PFSK-1 (cell line): ENCODE data around the gene LMOD2.

ENCODE experiments used
- POLR2AphosphoS5 ChIP-seq: IDR thresholded peaks from 2 replicates; pipeline ENCODE4 v1.6.1; 2012; ENCODE audit warnings: low read depth, mild to moderate bottlenecking, control low read depth, low read length, moderate library complexity
- SIN3A ChIP-seq: IDR thresholded peaks from 2 replicates; pipeline ENCODE4 v1.6.1; 2012; ENCODE audit warnings: mild to moderate bottlenecking, low read length, moderate library complexity, borderline replicate concordance; ENCODE audit not compliant: insufficient read depth
- TAF1 ChIP-seq: IDR thresholded peaks from 2 replicates; pipeline ENCODE4 v1.6.1; 2012; ENCODE audit warnings: low read length, control low read depth, borderline replicate concordance; ENCODE audit not compliant: insufficient read depth

DNA sequence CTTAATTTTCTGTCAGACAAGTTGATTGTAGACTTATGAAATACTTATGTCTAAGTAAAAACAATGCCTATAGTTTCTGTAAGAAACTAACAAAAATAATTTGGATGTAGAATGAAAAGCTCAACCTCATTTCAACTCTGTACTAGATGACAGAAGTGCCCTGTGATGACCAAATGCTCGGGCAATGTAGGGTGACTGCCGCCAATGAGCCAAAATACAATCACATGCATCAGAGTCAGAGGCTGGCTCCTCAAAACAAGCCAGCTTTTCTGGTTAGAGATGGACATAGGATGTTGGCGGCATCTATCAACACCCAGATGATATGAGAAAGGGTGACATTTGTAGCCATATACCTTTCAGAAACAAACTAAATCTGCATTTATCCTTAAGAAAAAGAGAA is 23.9 kb downstream of the LMOD2 start:
- no peak for TF ChIP-seq POLR2AphosphoS5
- TF ChIP-seq SIN3A = no peak
- no peak for TF ChIP-seq TAF1
